Panc1 (cell line): Measurements from ENCODE around the gene NFIB. TPM values are rescaled to one million over a fixed set of nuclear protein-coding genes. Genes with fewer than 3 reads are reported as not detected.

ENCODE experiments used
- ATAC-seq: fragments of 200-7000 bp; cut with Tn5 transposase; 2 replicates; pipeline ENCODE4 v1.9.1; 2020; ENCODE audit warnings: mild to moderate bottlenecking, moderate library complexity
- BruUV-seq: library from RNA; stranded (reverse); fragments of 400-500 nt; replicated peaks from 2 replicates; lab custom pipeline; 2021; lab: Mats Ljungman, UMichigan
- CTCF ChIA-PET: fragments of 300-600 bp; sonication (Branson Sonifier 250); formaldehyde crosslinking; loops from one replicate; lab custom pipeline; 2022; ENCODE audit warnings: antibody characterized with exemption; lab: Charles Lee
- POLR2A ChIA-PET: fragments of 300-600 bp; sonication (Branson Sonifier 250); formaldehyde crosslinking; loops from one replicate; lab custom pipeline; 2022; ENCODE audit warnings: antibody characterized with exemption; lab: Charles Lee
- DNase-seq: peaks from one replicate; pipeline ENCODE4 v3.0.0-alpha.2; 2010; ENCODE audit warnings: low read depth, low spot score
- H3K27ac ChIP-seq: 2 replicates; pipeline ENCODE4 v1.5.1; 2011; ENCODE audit warnings: mild to moderate bottlenecking, low read length, inconsistent platforms
- H3K27me3 ChIP-seq: fragments of 200-500 bp; sonication (Bioruptor generic); 2 replicates; pipeline ENCODE4 v1.6.0; 2014; ENCODE audit warnings: low read length, inconsistent platforms; ENCODE audit not compliant: control insufficient read depth, insufficient read depth
- H3K36me3 ChIP-seq: fragments of 200-500 bp; sonication (Bioruptor generic); 2 replicates; pipeline ENCODE4 v1.5.1; 2014; ENCODE audit warnings: inconsistent platforms, mild to moderate bottlenecking, low read length, moderate library complexity; ENCODE audit not compliant: control insufficient read depth, insufficient read depth
- H3K4me1 ChIP-seq: 2 replicates; pipeline ENCODE4 v1.5.1; 2011; ENCODE audit warnings: inconsistent platforms, mild to moderate bottlenecking, low read length, moderate library complexity; ENCODE audit not compliant: control insufficient read depth, insufficient read depth
- H3K4me3 ChIP-seq, 2 experiments: 2 replicates each; pipeline ENCODE4 v1.5.1; 2011 to 2012; ENCODE audit warnings: low read depth in 2 of 2, low read length in 2 of 2, mild to moderate bottlenecking in 2 of 2, inconsistent platforms in 1 of 2, moderate library complexity in 1 of 2
- H3K9me3 ChIP-seq: fragments of 200-500 bp; sonication (Bioruptor generic); 2 replicates; pipeline ENCODE4 v1.5.1; 2014; ENCODE audit warnings: low read depth, mild to moderate bottlenecking, inconsistent platforms, low read length, moderate library complexity; ENCODE audit not compliant: control insufficient read depth, insufficient read depth
- POLR2AphosphoS5 ChIP-seq: IDR thresholded peaks from 2 replicates; pipeline ENCODE4 v1.6.1; 2012; ENCODE audit warnings: mild to moderate bottlenecking, low read depth, low read length, moderate library complexity
- SIN3A ChIP-seq: IDR thresholded peaks from 2 replicates; pipeline ENCODE4 v1.6.1; 2012; ENCODE audit warnings: low read depth, mild to moderate bottlenecking, low read length, moderate library complexity, borderline replicate concordance; ENCODE audit not compliant: insufficient read depth
- TCF7L2 ChIP-seq: IDR thresholded peaks from 2 replicates; pipeline ENCODE4 v1.6.1; 2011; ENCODE audit warnings: mild to moderate bottlenecking, low read depth, low read length, inconsistent platforms
- in situ Hi-C: cut with HindIII; loops from 2 replicates; pipeline ENCODE4 v1.10.0; 2016; ENCODE audit warnings: low sequenced_read_pairs, low pct_unique_long_range_greater_than_20kb
- intact Hi-C: fragments of 100-400 bp; cut with micrococcal nuclease; formaldehyde crosslinking; loops from one replicate; pipeline ENCODE4 v1.10.0; 2022; ENCODE audit not compliant: unreplicated experiment
- total RNA-seq: library from RNA; stranded (reverse); gene quantifications from one replicate; pipeline ENCODE4 v1.2.1, GENCODE V29; 2021; ENCODE audit not compliant: unreplicated experiment
- TF ChIP-seq, protein P1 (sequence below), 2 experiments: IDR thresholded peaks; 2 replicates each; pipeline ENCODE4 v1.6.1; 2011 to 2012; ENCODE audit warnings: low read depth in 2 of 2, control low read depth in 1 of 2, low read length in 1 of 2, mild to moderate bottlenecking in 1 of 2, moderate library complexity in 1 of 2; ENCODE audit not compliant: insufficient read depth in 1 of 2
- TF ChIP-seq, protein P2 (sequence below): fragments of 450-650 bp; IDR thresholded peaks from 2 replicates; pipeline ENCODE4 v1.5.1; 2017; ENCODE audit warnings: mild to moderate bottlenecking

The NFIB gene
- total RNA-seq, 1 experiment from 2014 or later: 26.7 TPM

DNA sequence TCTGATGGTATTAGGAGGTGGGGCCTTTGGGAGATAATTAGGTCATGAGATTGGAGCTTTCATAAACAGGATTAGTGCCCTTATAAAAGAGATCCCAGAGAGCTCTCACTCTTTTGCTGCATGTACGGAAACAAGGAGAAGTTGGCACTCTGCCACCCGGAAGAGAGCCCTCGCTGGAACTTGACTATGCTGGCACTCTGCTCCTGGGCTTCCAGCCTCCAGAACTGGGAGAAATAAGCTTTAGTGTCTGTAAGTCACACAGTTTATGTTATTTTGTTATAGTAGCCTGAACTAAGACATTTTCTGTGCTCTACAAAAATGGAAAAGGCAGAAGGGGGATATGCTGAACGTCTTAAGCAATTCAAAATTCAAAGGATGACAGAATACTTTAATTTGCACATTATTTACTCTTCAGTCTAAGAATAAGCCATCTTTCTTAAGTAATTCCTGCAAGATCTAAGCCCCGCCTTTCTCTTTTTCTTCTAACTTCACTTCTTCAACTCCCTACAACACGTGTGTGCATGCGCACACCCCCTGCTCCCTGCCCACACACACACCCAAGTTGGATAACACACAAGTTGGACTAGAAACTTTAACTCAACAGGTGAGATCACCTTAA is 17.3 kb downstream of the NFIB start:
- Histone ChIP-seq H3K4me1 (no peaks in the 10 kb centered on the region; the same call in 1 of the 2 replicates), H3K27me3 (no peaks in the 10 kb centered on the region), H3K27ac (no peak overlapping the region), H3K4me3 (no peak overlapping the region), H3K36me3 (no peaks in the 10 kb centered on the region), H3K9me3 (no peaks in the 10 kb centered on the region)
- ATAC-seq (no peak), DNase-seq (no peak)
- in situ Hi-C loops (no loop called here), intact Hi-C loops (no loop called here)
- BruUV-seq: no TSS peak
- TF ChIP-seq POLR2AphosphoS5 (no peak), SIN3A (no peak), TCF7L2 (no peak)
- TF ChIP-seq, protein P1, sequence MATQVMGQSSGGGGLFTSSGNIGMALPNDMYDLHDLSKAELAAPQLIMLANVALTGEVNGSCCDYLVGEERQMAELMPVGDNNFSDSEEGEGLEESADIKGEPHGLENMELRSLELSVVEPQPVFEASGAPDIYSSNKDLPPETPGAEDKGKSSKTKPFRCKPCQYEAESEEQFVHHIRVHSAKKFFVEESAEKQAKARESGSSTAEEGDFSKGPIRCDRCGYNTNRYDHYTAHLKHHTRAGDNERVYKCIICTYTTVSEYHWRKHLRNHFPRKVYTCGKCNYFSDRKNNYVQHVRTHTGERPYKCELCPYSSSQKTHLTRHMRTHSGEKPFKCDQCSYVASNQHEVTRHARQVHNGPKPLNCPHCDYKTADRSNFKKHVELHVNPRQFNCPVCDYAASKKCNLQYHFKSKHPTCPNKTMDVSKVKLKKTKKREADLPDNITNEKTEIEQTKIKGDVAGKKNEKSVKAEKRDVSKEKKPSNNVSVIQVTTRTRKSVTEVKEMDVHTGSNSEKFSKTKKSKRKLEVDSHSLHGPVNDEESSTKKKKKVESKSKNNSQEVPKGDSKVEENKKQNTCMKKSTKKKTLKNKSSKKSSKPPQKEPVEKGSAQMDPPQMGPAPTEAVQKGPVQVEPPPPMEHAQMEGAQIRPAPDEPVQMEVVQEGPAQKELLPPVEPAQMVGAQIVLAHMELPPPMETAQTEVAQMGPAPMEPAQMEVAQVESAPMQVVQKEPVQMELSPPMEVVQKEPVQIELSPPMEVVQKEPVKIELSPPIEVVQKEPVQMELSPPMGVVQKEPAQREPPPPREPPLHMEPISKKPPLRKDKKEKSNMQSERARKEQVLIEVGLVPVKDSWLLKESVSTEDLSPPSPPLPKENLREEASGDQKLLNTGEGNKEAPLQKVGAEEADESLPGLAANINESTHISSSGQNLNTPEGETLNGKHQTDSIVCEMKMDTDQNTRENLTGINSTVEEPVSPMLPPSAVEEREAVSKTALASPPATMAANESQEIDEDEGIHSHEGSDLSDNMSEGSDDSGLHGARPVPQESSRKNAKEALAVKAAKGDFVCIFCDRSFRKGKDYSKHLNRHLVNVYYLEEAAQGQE (IDR thresholded peaks at IDR 0.05; ENCODE audit: insufficient read depth in 1 of 2, low read depth in 2 of 2, low read length in 1 of 2): no peak
- TF ChIP-seq, protein P2, sequence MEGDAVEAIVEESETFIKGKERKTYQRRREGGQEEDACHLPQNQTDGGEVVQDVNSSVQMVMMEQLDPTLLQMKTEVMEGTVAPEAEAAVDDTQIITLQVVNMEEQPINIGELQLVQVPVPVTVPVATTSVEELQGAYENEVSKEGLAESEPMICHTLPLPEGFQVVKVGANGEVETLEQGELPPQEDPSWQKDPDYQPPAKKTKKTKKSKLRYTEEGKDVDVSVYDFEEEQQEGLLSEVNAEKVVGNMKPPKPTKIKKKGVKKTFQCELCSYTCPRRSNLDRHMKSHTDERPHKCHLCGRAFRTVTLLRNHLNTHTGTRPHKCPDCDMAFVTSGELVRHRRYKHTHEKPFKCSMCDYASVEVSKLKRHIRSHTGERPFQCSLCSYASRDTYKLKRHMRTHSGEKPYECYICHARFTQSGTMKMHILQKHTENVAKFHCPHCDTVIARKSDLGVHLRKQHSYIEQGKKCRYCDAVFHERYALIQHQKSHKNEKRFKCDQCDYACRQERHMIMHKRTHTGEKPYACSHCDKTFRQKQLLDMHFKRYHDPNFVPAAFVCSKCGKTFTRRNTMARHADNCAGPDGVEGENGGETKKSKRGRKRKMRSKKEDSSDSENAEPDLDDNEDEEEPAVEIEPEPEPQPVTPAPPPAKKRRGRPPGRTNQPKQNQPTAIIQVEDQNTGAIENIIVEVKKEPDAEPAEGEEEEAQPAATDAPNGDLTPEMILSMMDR: no peak
- POLR2A ChIA-PET: no interaction called here
- CTCF ChIA-PET: no interaction called here

DNA sequence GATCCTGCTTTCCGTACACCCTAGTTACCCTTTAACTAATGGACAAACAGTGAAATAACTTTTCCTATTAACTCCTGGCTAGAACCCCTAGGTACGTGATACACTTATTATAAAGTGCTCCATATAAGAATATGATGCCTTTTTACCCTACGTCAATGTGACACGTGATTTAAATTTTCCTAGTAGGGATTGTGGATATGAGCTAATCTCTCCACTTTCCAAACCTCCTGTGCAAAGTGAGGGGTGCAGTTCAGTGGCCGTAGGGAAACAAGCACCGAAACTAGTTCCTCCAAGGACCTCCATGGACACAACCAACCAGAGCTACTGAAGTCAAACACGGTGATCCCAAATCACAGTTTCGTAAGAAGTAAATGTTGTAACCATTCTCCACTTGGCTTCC is 19.3 kb downstream of the NFIB start:
- no peak for DNase-seq
- Histone ChIP-seq H3K4me3 (no peak overlapping the region), H3K4me1 (no peaks in the 10 kb centered on the region; the same call in 1 of the 2 replicates), H3K9me3 (no peaks in the 10 kb centered on the region), H3K27me3 (no peaks in the 10 kb centered on the region), H3K27ac (no peak overlapping the region), H3K36me3 (no peaks in the 10 kb centered on the region)
- BruUV-seq: no TSS peak
- intact Hi-C loops: no loop called here
- POLR2A ChIA-PET: no interaction called here
- TF ChIP-seq, protein P2: no peak
- TF ChIP-seq, protein P1 (IDR thresholded peaks at IDR 0.05; ENCODE audit: insufficient read depth in 1 of 2, low read depth in 2 of 2, low read length in 1 of 2): no peak
- in situ Hi-C loops: no loop called here
- CTCF ChIA-PET: no interaction called here
- ATAC-seq: no peak
